ENCODE measurements around the gene TGFBR1. TPM values are rescaled to one million over a fixed set of nuclear protein-coding genes. Genes with fewer than 3 reads are reported as not detected.

Gene TGFBR1
- total RNA-seq, 4 donors from 2014 or later: 24.0 to 37.4 (median 31.8) TPM

- no peak for TF ChIP-seq POLR2A (IDR thresholded peaks at IDR 0.05)
- TF ChIP-seq CTCF (IDR thresholded peaks at IDR 0.05): no peak
- no peak for TF ChIP-seq EP300 (IDR thresholded peaks at IDR 0.05)
- Histone ChIP-seq H3K4me3 (no peak overlapping the region), H3K27me3 (no peaks in the 10 kb centered on the region), H3K4me1 (peaks cover 0 to 25% (median 8%) of the 10 kb centered on the region in 4 donors), H3K9me3 (no peaks in the 10 kb centered on the region), H3K27ac (no peak overlapping the region), H3K36me3 (no peaks in the 10 kb centered on the region)
- 94 to 100% methylated on average over 1 of the region's 1 CpG for WGBS, 2 donors
- DNase-seq (ENCODE audit: low spot score in 2 of 2): no peak
Measured at GRCh38 chr9:99121604-99122003, 16.7 kb downstream of the TGFBR1 start.

- Histone ChIP-seq H3K9me3 (no peaks in the 10 kb centered on the region), H3K4me1 (peaks cover 0 to 39% (median 6%) of the 10 kb centered on the region in 4 donors), H3K27me3 (no peaks in the 10 kb centered on the region), H3K36me3 (no peaks in the 10 kb centered on the region), H3K4me3 (no peak overlapping the region), H3K27ac (no peak overlapping the region)
- WGBS, 2 donors: 85 to 87% methylated on average over 3 of the region's 3 CpGs
- TF ChIP-seq EP300 (IDR thresholded peaks at IDR 0.05) (no peak), POLR2A (IDR thresholded peaks at IDR 0.05) (no peak), CTCF (IDR thresholded peaks at IDR 0.05) (no peak)
- DNase-seq (ENCODE audit: low spot score in 2 of 2): no peak
Measured at GRCh38 chr9:99124534-99125255, 19.8 kb downstream of the TGFBR1 start.

GRCh38 chr9:99125446-99125845 is 20.5 kb downstream of the TGFBR1 start:
- Histone ChIP-seq H3K4me1 (peaks cover 0 to 39% (median 4%) of the 10 kb centered on the region in 4 donors), H3K27ac (no peak overlapping the region), H3K27me3 (no peaks in the 10 kb centered on the region), H3K4me3 (no peak overlapping the region), H3K9me3 (no peaks in the 10 kb centered on the region), H3K36me3 (no peaks in the 10 kb centered on the region)
- WGBS, 2 donors: 92 to 94% methylated on average over 1 of the region's 1 CpG
- DNase-seq (ENCODE audit: low spot score in 2 of 2): no peak
- no peak for TF ChIP-seq CTCF (IDR thresholded peaks at IDR 0.05)
- TF ChIP-seq EP300 (IDR thresholded peaks at IDR 0.05): no peak
- TF ChIP-seq POLR2A (IDR thresholded peaks at IDR 0.05): no peak

GRCh38 chr9:99126312-99126711 is 21.4 kb downstream of the TGFBR1 start:
- no peak overlapping the region for H3K4me3 ChIP-seq
- no peaks in the 10 kb centered on the region for H3K36me3 ChIP-seq
- no peaks in the 10 kb centered on the region for H3K9me3 ChIP-seq
- no peak overlapping the region for H3K27ac ChIP-seq
- peaks cover 0 to 36% (median 2%) of the 10 kb centered on the region in 4 donors for H3K4me1 ChIP-seq
- no peak for TF ChIP-seq POLR2A (IDR thresholded peaks at IDR 0.05)
- TF ChIP-seq CTCF (IDR thresholded peaks at IDR 0.05): no peak
- no peak for TF ChIP-seq EP300 (IDR thresholded peaks at IDR 0.05)
- H3K27me3 ChIP-seq: no peaks in the 10 kb centered on the region
- DNase-seq (ENCODE audit: low spot score in 2 of 2): no peak
- WGBS, 2 donors: 93 to 96% methylated on average over 2 of the region's 2 CpGs

GRCh38 chr9:99127356-99128132 is 22.6 kb downstream of the TGFBR1 start:
- TF ChIP-seq EP300 (IDR thresholded peaks at IDR 0.05): no peak
- no peak for TF ChIP-seq CTCF (IDR thresholded peaks at IDR 0.05)
- no peak for TF ChIP-seq POLR2A (IDR thresholded peaks at IDR 0.05)
- no peaks in the 10 kb centered on the region for H3K9me3 ChIP-seq
- no peaks in the 10 kb centered on the region for H3K36me3 ChIP-seq
- H3K4me1 ChIP-seq: peaks cover 0 to 25% (median 0%) of the 10 kb centered on the region in 4 donors
- no peak overlapping the region for H3K4me3 ChIP-seq
- H3K27ac ChIP-seq: no peak overlapping the region
- 91 to 95% methylated on average over 3 of the region's 3 CpGs for WGBS, 2 donors
- no peak for DNase-seq (ENCODE audit: low spot score in 2 of 2)
- no peaks in the 10 kb centered on the region for H3K27me3 ChIP-seq

Measured in tibial nerve (tissue), 4 donors.